Posterior cingulate gyrus (tissue), 11 donors: ENCODE measurements around the gene VCY1B.
"Not testable (repeated sequence)": the region's sequence is repeated elsewhere in the genome, so short reads cannot be mapped to it uniquely, and the experiment has no call there.

Experiments used
- DNase-seq, 10 donors: peaks; one replicate each; pipeline versions ENCODE4 v3.0.0 to v3.0.0-alpha.2; 2020 to 2021; ENCODE audit warnings: mixed read lengths in 3 of 10
- intact Hi-C: fragments of 100-400 bp; cut with DNase I; formaldehyde crosslinking; loops from one replicate; pipeline ENCODE4 v1.15.1; 2023

VCY1B gene

GRCh38 chrY:14055927-14056326 is at the start of gene VCY1B:
VCY1B (plus strand) TSS chrY:14056227; CDS start chrY:14056290, 63 bp downstream.
- DNase-seq, intact Hi-C loops: not testable (repeated sequence)

DNA sequence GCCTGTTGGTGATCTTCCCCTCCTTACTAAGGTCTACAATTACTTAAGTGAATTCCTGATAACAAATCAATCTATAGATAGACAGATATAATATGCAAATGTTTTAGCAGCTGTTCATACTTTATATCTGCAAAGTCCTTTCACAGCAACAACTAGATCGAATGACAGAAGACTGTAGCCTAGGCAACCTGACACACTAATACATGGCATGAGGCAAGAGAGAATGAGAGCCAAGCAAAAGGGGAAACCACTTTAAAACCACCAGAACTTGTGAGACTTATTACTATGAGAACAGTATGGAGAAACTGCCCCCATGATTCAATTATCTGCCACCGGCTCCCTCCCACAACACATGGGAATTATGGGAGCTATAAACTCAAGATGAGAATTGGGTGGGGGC is 44.1 kb upstream of the VCY1B start:
- DNase-seq, intact Hi-C loops: not testable (repeated sequence)

GRCh38 chrY:14030395-14030794 is 25.6 kb upstream of the VCY1B start:
- DNase-seq, intact Hi-C loops: not testable (repeated sequence)

DNA sequence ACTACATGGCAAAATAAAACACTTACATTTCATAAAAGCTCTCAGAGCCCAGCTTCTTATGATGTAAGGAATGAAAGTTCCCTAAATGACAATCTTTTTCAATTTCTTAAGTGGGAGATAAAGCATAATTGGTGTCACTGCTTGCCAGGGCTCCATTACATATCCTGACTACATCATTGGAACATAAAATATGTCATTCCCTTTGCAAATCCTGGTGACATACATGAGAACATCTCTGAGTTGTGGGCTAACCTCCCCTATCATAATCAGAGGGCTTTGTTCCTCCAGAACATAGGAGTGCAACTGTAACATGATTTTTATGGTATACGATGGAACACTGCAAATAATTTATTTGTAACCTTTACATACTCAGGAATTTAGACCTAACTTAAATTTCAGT is 29.9 kb downstream of the VCY1B start:
- intact Hi-C loops, result no loop called here
- no peak for DNase-seq
